Suppressor macrophage (primary cell): ENCODE results near the gene VGLL4.

ENCODE experiments used
- DNase-seq, 4 experiments: peaks; one replicate each; pipeline ENCODE4 v3.0.0-alpha.2; 2020 to 2022

The VGLL4 gene

DNA sequence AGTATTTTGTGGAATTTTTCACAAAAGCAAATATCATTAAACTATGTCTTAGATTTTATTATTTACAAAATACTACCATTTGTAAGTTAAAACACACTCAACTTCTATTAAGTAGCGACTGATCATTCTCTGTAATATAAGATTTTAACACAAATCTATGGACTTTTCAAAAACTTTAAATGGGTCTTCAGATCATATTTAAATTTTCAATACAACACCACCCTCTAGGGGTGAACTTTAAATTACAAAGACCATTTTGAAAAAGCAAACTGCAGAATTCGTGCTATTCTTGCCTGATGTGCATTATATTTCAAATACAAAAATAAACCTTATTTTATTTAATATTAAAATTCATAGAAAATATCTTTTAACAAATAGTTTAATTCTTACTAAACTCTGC lies 8.2 kb upstream of the VGLL4 start:
- peak in 3 of 4 experiments; percentile 20 to 75 (median 64) for DNase-seq

DNA sequence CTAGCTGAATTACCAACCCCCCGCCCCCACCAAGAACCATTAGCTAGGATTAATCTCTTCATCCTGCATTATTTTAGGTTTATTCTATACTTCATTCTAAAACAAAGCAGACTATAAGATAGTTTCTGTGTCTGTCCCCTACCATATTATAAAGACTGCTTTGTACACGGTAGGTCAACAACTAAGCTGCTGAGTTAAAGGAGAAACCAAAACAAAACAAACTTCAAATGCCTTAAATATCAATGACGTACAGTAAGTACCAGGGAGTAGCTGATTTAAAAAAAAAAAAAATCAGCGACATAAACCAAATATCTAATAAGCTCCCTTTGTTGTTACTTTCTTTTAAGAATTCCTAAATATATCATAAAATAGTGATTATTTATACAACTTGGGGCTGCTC lies 7.8 kb upstream of the VGLL4 start:
- DNase-seq = no peak

DNA sequence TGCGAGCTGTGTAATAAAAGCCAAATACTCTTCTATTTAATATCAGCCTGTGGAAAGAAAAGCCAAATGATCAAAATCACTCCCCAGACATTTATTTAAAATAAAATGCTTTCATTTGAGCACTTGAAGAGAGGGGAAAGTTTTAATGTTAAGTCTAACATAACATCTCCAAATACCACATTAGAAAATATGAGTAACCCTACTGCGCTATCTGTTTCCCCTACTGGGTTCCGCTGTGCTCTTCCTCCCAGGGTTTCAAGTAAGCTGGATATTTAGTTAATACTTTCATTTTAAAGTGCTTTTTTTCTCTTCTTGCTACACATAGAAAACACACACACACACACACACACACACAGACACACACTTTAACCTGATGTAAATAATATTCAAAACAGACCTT lies 6.7 kb upstream of the VGLL4 start:
- no peak for DNase-seq

DNA sequence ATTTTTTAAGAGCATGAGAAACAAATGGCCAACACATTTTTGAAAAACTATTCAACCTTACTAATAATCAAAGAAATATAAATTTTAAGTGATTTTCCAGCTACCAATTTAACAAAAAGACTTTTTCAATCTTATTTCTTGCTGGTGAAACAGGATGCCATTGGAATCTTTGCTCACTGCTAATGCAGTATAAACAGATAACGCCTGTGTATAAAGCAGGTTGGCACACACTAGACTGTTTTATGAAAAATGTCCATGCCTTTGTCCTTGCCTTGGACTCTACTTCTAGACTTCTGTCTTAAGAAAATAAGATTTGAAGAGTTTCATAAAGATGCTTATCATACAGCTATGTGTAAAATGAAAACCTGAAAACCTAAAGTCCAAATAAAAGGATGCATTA lies 5.0 kb upstream of the VGLL4 start:
- DNase-seq = no peak

DNA sequence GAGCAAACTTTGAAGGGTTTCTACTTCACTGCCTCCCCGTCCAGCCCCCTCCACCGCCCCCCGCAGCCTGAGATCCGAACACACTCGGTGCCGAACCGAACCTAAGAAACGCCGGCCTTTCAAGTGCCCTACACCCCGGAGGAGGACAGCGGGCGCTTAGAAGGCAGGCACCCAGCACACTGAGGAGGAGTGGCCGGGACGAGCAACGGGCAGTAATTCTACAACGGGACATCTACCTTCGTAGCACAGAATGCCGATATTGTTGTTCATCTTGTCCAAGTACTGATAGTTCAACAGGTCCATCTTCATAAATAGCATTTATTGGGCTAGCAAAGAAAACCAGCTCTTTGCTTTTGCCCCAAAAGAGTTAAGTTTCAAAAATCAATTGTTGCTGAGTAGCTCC lies 513 bp downstream of the VGLL4 start:
- peak; percentile 35 to 67 (median 62) for DNase-seq

DNA sequence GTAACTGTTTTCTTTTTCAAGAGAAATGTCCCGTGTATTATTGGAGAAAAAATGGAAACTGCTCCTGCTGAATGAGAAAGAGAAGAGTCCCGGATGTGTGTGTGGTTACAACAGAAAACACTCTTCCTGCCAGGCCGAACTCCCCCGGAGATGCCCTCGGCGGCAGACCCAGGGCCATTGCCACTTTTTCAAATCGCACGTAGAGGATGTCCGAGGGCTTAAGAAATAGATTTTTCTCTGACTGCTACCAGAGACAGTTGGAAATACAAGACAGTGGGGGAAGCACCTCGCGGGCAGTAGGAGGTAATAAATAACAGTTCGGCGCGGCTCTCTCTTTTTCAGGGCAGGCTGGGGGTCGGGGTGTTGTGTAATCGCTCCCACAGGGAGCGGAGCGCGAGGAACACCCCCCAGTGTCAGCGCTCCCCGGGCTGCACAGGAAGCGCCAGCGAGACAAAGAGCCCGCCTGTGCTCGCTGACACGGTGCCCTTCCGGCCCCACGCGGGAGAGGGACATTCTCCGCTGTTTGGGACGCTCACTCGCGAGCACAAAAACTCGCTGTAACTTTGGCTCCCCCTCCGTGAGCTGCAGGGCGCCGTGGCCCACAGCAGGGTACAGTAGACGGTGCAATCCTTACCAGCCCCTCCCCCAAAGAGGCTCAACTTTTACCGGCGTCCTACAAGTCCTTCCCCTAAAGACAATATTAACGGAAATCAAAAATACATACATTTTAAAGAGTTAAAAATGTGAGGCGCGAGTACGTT lies 1.1 kb downstream of the VGLL4 start:
- peak; percentile 67 to 84 (median 82) for DNase-seq

DNA sequence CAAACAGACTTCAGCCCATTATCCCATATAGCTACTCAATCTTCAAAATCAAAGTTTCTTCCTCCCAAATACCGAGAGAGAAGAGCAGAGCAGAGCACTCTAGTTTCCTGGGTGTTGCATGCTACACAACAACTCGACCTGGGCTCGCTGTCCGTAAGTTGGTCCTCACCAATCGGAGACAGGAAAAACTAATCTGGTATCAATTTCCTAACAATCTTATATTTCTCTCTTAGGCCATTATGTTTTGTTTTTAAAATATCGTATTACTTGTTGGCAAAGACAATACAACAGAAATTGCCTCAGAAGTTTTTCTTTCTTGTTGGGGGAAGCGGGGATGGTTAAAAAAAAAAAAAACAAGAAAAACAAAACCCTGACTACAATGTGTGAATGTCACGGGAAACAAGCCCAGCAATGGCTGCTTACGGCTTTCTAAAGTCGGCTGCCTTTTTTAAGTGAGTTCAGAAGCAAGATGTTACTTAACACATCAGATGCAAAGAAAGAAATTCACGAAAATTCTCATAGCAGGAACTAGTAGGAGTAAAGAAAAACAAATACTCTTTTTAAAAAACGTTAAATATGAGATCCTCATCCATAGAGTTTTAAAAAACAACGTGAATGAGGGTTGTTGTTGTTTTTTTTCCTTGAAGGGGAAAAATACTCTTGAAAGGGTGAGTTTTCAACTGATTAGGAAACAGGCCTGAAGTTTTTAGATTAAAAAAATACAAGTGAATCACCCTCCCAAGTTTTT lies 1.9 kb downstream of the VGLL4 start:
- DNase-seq = peak; percentile 20 to 53 (median 44)

DNA sequence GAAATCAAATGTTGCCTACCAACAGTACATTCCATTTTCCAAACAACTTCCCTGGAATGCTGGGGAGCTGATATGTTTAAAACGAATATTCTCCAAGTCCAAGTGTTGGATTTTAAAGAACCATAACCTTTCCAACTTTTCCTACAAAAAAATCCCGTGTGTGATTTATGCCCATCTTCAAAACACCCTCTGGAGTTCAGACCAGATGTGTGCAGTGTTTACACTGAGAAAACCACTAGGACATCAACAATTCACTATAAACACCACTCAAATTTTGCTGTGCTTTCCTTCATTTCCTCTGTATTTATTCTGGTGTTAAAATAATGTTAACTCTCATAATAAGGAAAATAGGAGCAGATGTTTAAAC lies 2.4 kb downstream of the VGLL4 start:
- no peak for DNase-seq

DNA sequence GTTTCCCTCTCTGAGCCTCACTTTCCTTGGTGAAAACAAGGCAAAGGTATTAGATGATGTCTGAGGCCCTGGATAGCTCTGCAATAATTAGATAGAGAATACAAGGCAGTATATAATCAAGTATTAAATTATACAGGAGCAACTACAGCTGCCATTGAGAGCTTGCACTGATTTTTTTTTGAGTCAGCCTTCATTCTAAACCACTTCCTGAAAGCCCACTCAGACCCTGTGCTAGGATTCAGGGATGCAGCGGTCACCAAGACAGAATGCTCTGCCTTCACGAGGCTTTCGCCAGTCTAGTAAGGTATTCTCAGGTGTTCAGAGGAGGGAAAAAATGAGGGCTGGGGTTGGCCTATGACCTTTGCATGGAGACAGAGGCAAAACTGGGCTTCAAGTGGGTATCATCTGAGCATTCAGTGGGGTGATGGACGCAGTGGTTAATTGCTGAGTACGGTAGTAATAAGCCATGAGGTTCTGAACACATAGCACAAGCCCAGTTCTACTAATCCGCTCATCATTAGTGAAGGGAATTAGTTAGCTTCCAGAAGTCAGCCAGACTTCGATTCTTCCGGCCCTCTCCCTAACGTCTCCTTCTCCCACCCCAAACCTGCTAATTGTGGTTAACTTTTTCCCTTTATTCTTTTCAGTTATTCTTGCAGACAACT lies 3.6 kb downstream of the VGLL4 start:
- DNase-seq = peak in 2 of 4 experiments; percentile 4 to 10

DNA sequence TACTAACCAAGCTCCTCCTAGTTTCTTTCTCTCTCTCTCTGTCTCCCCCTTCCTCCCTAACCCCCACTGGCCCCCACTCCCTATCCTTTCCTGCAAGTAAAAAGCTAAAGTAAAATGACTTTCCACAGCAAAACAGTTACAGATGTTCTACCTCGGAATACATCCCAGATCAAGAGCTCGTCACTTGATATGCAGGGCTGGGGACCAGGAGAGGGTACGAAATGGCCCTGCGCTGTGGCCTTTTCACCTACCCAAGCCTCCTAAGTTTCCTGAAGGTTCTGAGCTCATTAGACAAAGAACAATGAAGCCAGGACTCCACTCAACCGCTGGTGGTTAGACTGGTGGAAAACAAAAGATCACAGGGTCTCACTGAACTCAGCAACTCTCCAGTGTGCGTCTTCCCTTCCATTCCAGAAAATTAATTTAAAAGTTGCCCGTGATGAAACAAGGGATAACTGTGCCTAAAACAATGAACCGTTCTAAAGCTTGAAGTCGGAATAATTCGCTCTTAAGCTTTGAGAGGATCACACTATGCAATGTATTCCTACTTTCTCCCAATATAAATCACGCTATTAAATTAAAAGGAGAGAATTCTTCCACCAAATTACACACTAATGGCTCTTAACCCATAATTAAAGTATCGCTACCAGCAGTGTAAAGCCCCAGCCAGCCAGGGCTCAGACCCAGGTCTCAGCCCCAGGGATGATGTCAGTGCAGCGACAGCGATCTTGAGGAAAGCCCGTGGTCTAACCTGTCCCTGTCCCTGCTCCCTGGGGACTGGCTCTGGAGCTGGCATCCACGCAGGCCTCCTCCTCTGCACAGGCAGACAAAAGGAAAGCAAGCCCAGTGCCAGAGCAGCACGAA lies 5.0 kb downstream of the VGLL4 start:
- DNase-seq = no peak

DNA sequence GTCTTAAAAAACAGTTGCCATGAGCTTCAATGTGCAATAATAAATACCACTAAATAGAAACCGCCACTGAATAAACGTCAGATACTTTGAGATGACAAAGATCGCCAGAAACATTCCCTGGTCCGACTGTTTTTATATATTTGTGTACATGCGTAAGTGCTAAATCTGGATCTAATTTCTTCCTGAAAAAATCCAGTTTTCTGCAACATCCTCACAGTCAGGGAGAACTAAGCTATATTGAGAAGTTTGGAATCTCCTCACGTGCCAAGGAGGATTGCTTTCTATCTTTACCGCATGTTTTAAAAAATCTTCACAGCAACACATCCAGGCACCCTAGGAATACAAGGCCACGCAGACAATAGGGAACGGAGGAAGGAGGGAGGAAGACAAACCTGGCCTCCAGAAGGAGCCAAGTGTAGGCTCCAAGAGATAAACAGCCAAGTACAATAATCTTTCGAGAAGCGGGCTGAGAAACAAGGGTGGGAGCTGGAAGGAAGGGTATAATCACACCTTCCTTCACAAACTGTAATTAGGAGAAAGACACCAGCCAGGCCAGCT lies 5.7 kb downstream of the VGLL4 start:
- DNase-seq = no peak

DNA sequence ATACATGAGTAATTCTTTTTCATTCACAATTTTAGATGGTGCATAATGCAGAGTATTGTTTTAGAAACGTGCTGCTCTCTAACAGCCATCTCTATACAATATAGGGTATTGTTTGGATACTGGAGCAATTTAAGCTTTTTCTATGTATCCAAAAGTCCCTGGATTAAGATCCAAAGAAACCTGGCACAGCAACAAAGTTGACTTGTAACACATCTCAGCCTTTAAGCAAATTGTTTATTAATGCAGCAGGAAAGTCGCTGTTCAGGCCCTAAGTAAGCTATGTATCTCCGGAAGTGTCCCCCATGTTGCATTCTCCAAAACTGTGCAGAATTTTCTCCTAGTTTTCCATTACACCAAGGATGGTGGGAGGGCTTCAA lies 7.3 kb downstream of the VGLL4 start:
- DNase-seq = no peak

DNA sequence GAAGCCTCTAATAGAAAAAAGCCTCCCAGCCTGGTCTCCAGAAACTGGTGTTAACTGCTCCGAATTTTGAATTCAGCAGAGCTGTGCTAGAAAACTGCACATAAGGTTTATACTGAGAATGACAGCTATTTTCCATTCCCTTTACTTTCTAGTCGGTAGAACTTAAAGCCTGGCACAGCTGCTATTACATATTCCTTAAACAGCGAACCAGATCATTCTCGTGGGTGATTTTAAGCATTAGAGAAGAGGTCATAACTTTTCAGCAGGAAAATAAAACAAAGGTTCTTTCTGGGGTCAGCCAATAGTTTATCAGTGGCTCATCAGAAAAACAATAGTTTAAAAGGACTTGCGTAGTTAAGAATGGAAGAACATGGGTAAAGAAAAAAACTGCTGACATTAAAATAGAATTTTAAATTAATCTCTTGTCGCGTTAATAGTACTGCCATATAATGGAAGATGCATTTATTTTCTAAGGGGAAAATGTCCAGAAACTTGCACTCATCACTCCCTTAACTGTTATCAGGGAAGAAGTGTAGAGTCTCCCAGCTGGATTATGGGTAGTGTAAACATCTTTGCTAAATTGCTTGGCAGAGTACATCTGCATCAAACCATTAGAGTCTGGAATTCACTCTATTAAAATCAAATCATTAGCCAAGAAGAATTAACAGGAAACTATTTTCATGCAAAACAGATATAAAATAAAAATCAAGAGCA lies 7.9 kb downstream of the VGLL4 start:
- no peak for DNase-seq

DNA sequence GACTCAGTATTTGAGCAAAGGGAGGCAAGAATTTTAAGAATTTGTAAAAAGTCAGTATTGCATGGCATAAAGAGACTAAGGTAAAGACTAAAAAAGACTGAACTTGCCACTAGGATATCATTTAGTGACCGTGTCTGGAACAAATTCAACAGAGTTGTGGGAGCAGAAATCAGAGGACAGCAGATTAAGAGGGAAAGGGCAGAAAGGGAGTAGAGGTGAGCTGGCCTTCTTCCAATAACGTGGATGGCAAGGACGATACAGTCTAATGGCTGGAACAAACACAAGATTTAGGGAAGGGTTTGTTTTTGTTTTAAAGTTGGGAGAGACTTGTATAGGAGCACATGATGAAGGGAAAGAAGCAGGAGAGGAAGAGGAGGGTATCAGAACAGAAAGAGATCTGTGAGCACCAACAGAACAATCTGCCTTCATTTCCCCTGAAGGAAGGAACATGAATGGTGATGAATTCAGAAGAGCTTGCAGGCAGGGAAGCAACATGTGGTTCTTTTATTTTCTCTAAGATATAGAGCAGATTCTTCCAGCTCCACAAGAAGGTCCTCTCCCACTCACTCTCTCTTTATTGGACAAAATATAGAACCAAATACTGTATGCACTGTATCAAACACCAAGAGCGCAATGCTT lies 8.6 kb downstream of the VGLL4 start:
- no peak for DNase-seq

DNA sequence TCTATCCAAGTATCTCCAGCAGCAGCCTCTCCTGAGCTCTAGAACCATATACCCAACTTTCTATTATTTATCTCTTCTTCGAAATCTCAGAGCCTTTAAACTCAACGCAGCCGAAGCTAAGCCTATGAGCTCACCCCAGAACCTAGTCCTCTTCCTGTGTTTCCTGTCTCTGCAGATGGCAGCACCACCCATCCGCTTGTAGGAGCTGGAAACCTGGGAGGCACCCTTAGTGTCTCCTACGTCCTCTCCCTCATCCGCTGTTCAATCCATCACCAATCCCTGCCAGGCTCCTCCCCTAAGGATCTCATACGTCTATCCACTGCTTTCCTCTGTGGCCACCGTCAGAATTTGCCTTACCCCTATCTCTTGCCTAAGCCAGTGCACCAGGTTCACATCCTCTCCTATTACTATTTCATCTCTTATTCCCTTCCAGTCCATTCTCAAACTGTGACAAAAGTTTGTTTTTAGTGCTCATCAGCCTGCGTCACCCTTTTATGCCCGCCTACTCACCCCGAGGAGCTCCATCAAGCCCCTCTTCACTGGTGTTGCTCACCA lies 9.6 kb downstream of the VGLL4 start:
- peak in 1 of 4 experiments; percentile 5 for DNase-seq

DNA sequence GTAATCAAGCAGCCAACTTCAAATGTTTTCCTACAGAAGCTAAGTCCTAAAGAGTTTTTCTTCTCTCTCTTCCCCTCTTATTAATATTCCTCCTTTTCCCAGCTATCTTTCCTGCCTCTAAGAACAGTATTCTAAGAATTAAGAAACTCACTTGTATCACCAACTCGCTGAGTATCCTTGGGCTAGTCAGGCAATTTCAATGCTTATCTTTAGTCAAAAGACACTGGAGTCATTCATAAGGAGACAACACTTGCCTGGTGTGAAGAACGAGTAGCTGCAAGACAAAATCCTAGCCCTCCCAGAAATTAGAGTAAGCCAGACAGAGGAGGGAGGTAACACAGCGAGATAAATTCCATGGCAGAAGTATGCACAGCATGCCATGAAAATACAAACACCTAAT lies 10.7 kb downstream of the VGLL4 start:
- no peak for DNase-seq

DNA sequence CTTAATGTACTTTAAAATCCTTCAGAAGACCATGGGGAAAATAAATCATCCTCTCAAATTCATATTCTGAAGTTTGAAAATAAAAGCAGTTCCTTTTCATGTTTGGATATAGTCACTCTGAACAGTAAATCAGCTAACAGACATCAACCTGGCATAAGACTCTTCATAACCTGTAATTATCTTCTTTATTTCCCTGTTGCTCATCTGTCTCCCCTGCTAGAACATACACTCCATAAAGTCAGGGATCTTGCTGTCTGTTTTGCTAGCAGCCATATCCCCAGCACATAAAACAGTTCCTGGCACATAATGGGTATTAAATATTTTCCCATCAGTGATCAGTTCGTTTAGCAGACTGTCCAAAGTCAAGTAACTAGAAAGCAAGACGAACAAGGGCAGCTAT lies 11.2 kb downstream of the VGLL4 start:
- DNase-seq = no peak

DNA sequence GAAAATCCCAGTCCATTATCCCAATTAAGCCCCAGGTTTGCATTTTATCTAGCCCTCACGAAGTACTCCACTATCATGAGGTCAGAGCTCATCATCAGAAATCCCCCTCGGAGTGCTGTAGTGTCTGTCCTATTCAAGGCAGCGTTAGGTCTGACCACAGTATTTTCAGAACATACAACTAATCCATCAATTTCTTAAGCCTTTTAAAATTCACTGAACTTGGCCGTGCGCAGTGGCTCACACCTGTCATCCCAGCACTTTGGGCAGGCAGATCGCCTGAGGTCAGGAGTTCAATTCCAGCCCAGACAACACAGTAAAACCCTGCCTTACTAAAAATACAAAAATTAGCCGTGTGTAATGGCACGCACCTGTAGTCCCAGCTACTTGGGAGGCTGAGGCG lies 11.9 kb downstream of the VGLL4 start:
- no peak for DNase-seq

DNA sequence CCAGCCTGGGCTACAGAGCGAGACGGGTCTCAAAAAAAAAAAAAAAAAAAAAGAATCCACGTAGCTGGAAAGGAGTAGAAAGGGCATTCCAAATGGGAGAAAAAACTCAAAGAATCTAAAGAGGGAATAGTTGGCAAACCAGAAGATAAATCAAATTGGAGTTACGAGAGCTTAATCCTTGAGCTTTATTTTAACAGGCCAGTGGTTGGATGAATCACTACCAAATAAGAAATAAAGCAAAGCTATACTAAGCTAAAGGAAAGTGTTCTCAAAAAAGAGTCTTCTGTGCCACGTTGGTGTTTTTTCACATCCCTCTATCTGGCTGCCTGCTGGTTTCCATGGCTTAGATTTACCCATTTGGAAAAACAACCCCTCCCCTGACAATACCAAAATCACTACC lies 14.0 kb downstream of the VGLL4 start:
- DNase-seq = no peak

DNA sequence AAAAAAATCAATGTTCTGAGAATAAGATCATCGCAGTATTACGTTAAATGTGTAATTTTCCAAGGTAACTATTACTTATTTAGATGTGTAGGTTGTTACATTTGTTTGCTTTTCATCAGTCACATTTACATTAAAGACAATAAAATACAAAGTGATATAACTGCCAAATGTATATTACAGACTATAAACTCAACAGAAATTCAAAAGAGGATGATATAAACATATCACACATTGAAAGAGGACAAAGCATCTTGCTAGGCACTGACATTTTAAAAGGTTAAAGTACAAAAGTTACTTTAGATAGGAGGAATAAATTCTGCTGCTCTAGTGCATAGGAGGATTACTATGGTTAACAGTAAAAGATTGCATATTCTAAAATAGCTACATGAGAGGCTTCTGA lies 16.1 kb downstream of the VGLL4 start:
- no peak for DNase-seq

DNA sequence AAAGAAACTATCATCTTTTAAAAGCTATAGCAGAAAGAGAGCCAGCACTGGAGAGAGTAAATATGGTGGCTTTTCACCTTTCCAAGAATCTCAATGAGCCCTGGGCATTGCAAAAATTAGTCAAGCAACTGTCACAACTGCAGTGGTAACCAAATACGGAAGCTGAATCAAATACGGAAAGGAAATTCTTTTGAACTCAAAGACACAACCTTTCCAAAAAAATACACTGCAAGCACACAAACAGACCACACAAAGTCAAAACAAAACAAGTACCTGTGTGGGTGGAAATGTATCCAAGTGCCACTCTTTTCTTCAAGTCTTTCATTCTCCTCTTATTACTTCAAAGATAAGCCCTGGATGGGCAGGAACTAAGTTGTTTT lies 17.6 kb downstream of the VGLL4 start:
- DNase-seq = peak in 2 of 4 experiments; percentile 5 to 33
